GM19467 (cell line): Measurements from ENCODE around the gene ATXN1.
"Not testable (repeated sequence)": the region's sequence is repeated elsewhere in the genome, so short reads cannot be mapped to it uniquely, and the experiment has no call there.

Source experiments
- ATAC-seq: cut with Tn5 transposase; IDR thresholded peaks from one replicate; pipeline ENCODE4 v1.9.1; 2021; ENCODE audit warnings: mild to moderate bottlenecking, moderate library complexity; ENCODE audit not compliant: unreplicated experiment

Gene ATXN1

GRCh38 chr6:16545382-16545781 is 215.9 kb downstream of the ATXN1 start:
- no peak for ATAC-seq

GRCh38 chr6:16544521-16544920 is 216.7 kb downstream of the ATXN1 start:
- no peak for ATAC-seq

GRCh38 chr6:16544006-16544405 is 217.3 kb downstream of the ATXN1 start:
- no peak for ATAC-seq

- no peak for ATAC-seq
These were observed 217.7 kb downstream of the ATXN1 start for GRCh38 chr6:16543521-16543920.

- no peak for ATAC-seq
These were observed 219.2 kb downstream of the ATXN1 start for GRCh38 chr6:16542070-16542469.

- no peak for ATAC-seq
These were observed 220.2 kb downstream of the ATXN1 start for GRCh38 chr6:16540804-16541752.

- ATAC-seq, result not testable (repeated sequence)
These were observed 220.9 kb downstream of the ATXN1 start for GRCh38 chr6:16540383-16540782.

- no peak for ATAC-seq
These were observed 222.0 kb downstream of the ATXN1 start for GRCh38 chr6:16539086-16539931.

- ATAC-seq, result no peak
These were observed 225.7 kb downstream of the ATXN1 start for GRCh38 chr6:16535564-16535963.

- ATAC-seq, result no peak
These were observed 227.5 kb downstream of the ATXN1 start for GRCh38 chr6:16533721-16534136.

GRCh38 chr6:16533210-16533609 is 228.1 kb downstream of the ATXN1 start:
- ATAC-seq, result no peak

- no peak for ATAC-seq
These were observed 233.6 kb downstream of the ATXN1 start for GRCh38 chr6:16527691-16528090.

- ATAC-seq, result no peak
These were observed 236.9 kb downstream of the ATXN1 start for GRCh38 chr6:16524380-16524707.

- ATAC-seq, result no peak
These were observed 237.5 kb downstream of the ATXN1 start for GRCh38 chr6:16523606-16524379.

GRCh38 chr6:16522937-16523336 is 238.3 kb downstream of the ATXN1 start:
- ATAC-seq, result no peak

- no peak for ATAC-seq
These were observed 239.7 kb downstream of the ATXN1 start for GRCh38 chr6:16521528-16521927.

- no peak for ATAC-seq
These were observed 241.7 kb downstream of the ATXN1 start for GRCh38 chr6:16519265-16520242.

- no peak for ATAC-seq
These were observed 243.0 kb downstream of the ATXN1 start for GRCh38 chr6:16518265-16518664.

- ATAC-seq, result no peak
These were observed 247.0 kb downstream of the ATXN1 start for GRCh38 chr6:16514249-16514648.
